K562 (cell line): ENCODE results near the gene AGO1. TPM values are rescaled to one million over a fixed set of nuclear protein-coding genes. Genes with fewer than 3 reads are reported as not detected.

ENCODE experiments used
- CEBPB ChIP-seq: fragments of 450-650 bp; IDR thresholded peaks from 2 replicates; pipeline ENCODE4 v1.6.1; 2016; ENCODE audit warnings: missing genetic modification characterization, missing compliant biosample characterization
- ELF4 ChIP-seq: fragments of 450-650 bp; formaldehyde crosslinking; IDR thresholded peaks from 2 replicates; pipeline ENCODE4 v1.4.0; 2022; ENCODE audit warnings: missing genetic modification characterization
- KLF13 ChIP-seq: fragments of 450-650 bp; IDR thresholded peaks from 2 replicates; pipeline ENCODE4 v1.6.1; 2016; ENCODE audit warnings: missing genetic modification characterization, low read depth, mild to moderate bottlenecking, missing compliant biosample characterization, moderate library complexity, borderline replicate concordance
- MCM3 ChIP-seq: fragments of 450-650 bp; IDR thresholded peaks from 2 replicates; pipeline ENCODE4 v1.6.1; 2016
- MIER1 ChIP-seq: fragments of 450-650 bp; IDR thresholded peaks from 2 replicates; pipeline ENCODE4 v1.6.1; 2016; ENCODE audit warnings: antibody characterized with exemption, mild to moderate bottlenecking, low read depth
- MTA1 ChIP-seq: fragments of 450-650 bp; IDR thresholded peaks from 2 replicates; pipeline ENCODE4 v1.6.1; 2017; ENCODE audit warnings: borderline replicate concordance
- NFRKB ChIP-seq: fragments of 450-650 bp; IDR thresholded peaks from 2 replicates; pipeline ENCODE4 v1.6.1; 2016; ENCODE audit warnings: low read depth
- SLC30A9 ChIP-seq: fragments of 250-450 bp; sonication (Bioruptor Pico); IDR thresholded peaks from 2 replicates; pipeline ENCODE4 v1.8.0; 2022; ENCODE audit warnings: mild to moderate bottlenecking, moderate library complexity
- SRSF1 ChIP-seq: fragments of 200-400 bp; formaldehyde crosslinking; IDR thresholded peaks from 2 replicates; pipeline ENCODE4 v1.6.1; 2017; ENCODE audit warnings: mild to moderate bottlenecking, low read depth, low read length, moderate library complexity
- TAL1 ChIP-seq: fragments of 450-650 bp; IDR thresholded peaks from 2 replicates; pipeline ENCODE4 v1.6.1; 2016; ENCODE audit warnings: mild to moderate bottlenecking
- ZC3H11A ChIP-seq: IDR thresholded peaks from 2 replicates; pipeline ENCODE4 v1.6.1; 2012; ENCODE audit warnings: low read depth, low read length, improper control_type of control experiment
- ZNF121 ChIP-seq: sonication (generic); formaldehyde crosslinking; conservative IDR thresholded peaks from 2 replicates; pipeline ENCODE4 v1.8.0; 2022; ENCODE audit warnings: missing genetic modification reagents
- ZSCAN32 ChIP-seq: fragments of 450-650 bp; formaldehyde crosslinking; IDR thresholded peaks from 2 replicates; pipeline ENCODE4 v1.4.0; 2020; ENCODE audit warnings: mild to moderate bottlenecking, moderate library complexity
- polyA plus RNA-seq, 8 experiments: library from polyadenylated mRNA; depleted of rRNA in 4 of 8; stranded (reverse) in 5 of 8; unstranded in 3 of 8; fragments of >200 nt; fragmentation: Nextera tagmentation in 2 of 8; fragmentation: Illumina TruSeq in 1 of 8; extraction: Ambion mirVana in 2 of 8; extraction: Trizol in 1 of 8; gene quantifications; 2 replicates each; pipeline versions ENCODE4 v1.2.1 to v1.2.3, GENCODE V29; 2011 to 2014; ENCODE audit warnings: inconsistent platforms in 1 of 8, missing spikeins in 1 of 8
- total RNA-seq, 7 experiments: library from RNA; depleted of rRNA in 6 of 7; stranded (reverse); fragments of >200 nt in 6 of 7; fragmentation: Illumina TruSeq in 2 of 7; extraction: Trizol in 2 of 7; gene quantifications; 2 replicates each; pipeline versions ENCODE4 v1.2.1 to v1.2.3, GENCODE V29; 2011 to 2021; ENCODE audit warnings: low replicate concordance in 1 of 7
- TF ChIP-seq, protein P1 (sequence below): fragments of 450-650 bp; formaldehyde crosslinking; IDR thresholded peaks from 2 replicates; pipeline ENCODE4 v1.4.0; 2020; ENCODE audit warnings: mild to moderate bottlenecking, moderate library complexity
- TF ChIP-seq, protein P2 (sequence below): sonication (generic); formaldehyde crosslinking; IDR thresholded peaks from 2 replicates; pipeline ENCODE4 v1.8.0; 2022; ENCODE audit warnings: mild to moderate bottlenecking, missing genetic modification reagents, borderline replicate concordance
- TF ChIP-seq, protein P3 (sequence below): fragments of 250-450 bp; sonication (Bioruptor Pico); IDR thresholded peaks from 2 replicates; pipeline ENCODE4 v1.8.0; 2022; ENCODE audit warnings: inconsistent platforms, mild to moderate bottlenecking, moderate library complexity, borderline replicate concordance
- TF ChIP-seq, protein P4 (sequence below): fragments of 250-450 bp; sonication (Bioruptor Pico); IDR thresholded peaks from 2 replicates; pipeline ENCODE4 v1.5.0; 2021
- TF ChIP-seq, protein P5 (sequence below): fragments of 250-450 bp; sonication (Bioruptor Pico); IDR thresholded peaks from 2 replicates; pipeline ENCODE4 v1.5.0; 2021; ENCODE audit warnings: mild to moderate bottlenecking, borderline replicate concordance
- TF ChIP-seq, protein P6 (sequence below): fragments of 250-450 bp; sonication (Bioruptor Pico); IDR thresholded peaks from 2 replicates; pipeline ENCODE4 v1.5.0; 2020; ENCODE audit warnings: mild to moderate bottlenecking, borderline replicate concordance

AGO1 gene
- total and polyA plus RNA-seq, 9 of the 15 experiments (the other 6 are each of a cell fraction or from before 2014, with no cell fraction given), result 7.3 to 64.2 (median 26.0) TPM

DNA sequence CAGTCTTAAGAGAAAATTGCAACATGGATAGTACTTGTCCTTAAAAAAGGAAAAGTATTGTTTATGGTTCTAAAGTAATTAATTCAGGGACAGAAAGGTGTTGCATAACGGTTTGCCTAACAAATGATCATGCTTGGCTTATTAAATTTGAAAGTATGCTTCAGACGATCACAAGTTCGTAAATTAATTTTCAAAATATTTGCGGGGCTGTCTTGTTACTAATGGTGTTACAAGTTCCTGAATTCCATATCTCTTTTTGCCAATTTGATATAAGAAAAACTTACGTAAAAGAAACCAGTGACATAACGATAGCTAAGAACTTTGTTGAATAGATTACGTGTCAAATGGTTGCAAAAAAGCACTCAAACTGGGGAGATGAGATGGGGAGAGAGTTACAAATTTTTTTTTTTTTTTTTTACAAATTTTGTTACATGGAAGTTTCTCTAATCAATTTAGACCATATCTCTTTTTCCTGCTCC is 49.2 kb downstream of the AGO1 start (continued):
- no peak for TF ChIP-seq ELF4 (CRISPR knock-in tag)
- TF ChIP-seq, protein P1, sequence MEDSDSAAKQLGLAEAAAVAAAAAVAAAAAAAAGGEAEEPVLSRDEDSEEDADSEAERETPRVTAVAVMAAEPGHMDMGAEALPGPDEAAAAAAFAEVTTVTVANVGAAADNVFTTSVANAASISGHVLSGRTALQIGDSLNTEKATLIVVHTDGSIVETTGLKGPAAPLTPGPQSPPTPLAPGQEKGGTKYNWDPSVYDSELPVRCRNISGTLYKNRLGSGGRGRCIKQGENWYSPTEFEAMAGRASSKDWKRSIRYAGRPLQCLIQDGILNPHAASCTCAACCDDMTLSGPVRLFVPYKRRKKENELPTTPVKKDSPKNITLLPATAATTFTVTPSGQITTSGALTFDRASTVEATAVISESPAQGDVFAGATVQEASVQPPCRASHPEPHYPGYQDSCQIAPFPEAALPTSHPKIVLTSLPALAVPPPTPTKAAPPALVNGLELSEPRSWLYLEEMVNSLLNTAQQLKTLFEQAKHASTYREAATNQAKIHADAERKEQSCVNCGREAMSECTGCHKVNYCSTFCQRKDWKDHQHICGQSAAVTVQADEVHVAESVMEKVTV (CRISPR knock-in tag), result no peak
- TF ChIP-seq, protein P2, sequence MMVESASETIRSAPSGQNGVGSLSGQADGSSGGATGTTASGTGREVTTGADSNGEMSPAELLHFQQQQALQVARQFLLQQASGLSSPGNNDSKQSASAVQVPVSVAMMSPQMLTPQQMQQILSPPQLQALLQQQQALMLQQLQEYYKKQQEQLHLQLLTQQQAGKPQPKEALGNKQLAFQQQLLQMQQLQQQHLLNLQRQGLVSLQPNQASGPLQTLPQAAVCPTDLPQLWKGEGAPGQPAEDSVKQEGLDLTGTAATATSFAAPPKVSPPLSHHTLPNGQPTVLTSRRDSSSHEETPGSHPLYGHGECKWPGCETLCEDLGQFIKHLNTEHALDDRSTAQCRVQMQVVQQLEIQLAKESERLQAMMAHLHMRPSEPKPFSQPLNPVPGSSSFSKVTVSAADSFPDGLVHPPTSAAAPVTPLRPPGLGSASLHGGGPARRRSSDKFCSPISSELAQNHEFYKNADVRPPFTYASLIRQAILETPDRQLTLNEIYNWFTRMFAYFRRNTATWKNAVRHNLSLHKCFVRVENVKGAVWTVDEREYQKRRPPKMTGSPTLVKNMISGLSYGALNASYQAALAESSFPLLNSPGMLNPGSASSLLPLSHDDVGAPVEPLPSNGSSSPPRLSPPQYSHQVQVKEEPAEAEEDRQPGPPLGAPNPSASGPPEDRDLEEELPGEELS (CRISPR knock-in tag), result no peak
- TF ChIP-seq SRSF1, result no peak
- TF ChIP-seq, protein P3, sequence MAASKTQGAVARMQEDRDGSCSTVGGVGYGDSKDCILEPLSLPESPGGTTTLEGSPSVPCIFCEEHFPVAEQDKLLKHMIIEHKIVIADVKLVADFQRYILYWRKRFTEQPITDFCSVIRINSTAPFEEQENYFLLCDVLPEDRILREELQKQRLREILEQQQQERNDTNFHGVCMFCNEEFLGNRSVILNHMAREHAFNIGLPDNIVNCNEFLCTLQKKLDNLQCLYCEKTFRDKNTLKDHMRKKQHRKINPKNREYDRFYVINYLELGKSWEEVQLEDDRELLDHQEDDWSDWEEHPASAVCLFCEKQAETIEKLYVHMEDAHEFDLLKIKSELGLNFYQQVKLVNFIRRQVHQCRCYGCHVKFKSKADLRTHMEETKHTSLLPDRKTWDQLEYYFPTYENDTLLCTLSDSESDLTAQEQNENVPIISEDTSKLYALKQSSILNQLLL, result no peak
- TF ChIP-seq, protein P4, sequence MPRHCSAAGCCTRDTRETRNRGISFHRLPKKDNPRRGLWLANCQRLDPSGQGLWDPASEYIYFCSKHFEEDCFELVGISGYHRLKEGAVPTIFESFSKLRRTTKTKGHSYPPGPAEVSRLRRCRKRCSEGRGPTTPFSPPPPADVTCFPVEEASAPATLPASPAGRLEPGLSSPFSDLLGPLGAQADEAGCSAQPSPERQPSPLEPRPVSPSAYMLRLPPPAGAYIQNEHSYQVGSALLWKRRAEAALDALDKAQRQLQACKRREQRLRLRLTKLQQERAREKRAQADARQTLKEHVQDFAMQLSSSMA, result no peak
- TF ChIP-seq MCM3, result no peak
- TF ChIP-seq SLC30A9 (CRISPR knock-in tag), result no peak
- 0 out of 2 replicates have a peak, but pooled peaks have one; percentile 8 for TF ChIP-seq MTA1
- TF ChIP-seq, protein P5, sequence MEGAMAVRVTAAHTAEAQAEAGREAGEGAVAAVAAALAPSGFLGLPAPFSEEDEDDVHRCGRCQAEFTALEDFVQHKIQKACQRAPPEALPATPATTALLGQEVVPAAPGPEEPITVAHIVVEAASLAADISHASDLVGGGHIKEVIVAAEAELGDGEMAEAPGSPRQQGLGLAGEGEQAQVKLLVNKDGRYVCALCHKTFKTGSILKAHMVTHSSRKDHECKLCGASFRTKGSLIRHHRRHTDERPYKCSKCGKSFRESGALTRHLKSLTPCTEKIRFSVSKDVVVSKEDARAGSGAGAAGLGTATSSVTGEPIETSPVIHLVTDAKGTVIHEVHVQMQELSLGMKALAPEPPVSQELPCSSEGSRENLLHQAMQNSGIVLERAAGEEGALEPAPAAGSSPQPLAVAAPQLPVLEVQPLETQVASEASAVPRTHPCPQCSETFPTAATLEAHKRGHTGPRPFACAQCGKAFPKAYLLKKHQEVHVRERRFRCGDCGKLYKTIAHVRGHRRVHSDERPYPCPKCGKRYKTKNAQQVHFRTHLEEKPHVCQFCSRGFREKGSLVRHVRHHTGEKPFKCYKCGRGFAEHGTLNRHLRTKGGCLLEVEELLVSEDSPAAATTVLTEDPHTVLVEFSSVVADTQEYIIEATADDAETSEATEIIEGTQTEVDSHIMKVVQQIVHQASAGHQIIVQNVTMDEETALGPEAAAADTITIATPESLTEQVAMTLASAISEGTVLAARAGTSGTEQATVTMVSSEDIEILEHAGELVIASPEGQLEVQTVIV (CRISPR knock-in tag), result no peak
- TF ChIP-seq ZSCAN32, result no peak
- TF ChIP-seq MIER1, result 0 out of 2 replicates have a peak, but pooled peaks have one; percentile 30
- peak; percentile 82 for TF ChIP-seq CEBPB (tag)
- 0 out of 2 replicates have a peak, but pooled peaks have one; percentile 16 for TF ChIP-seq NFRKB
- TF ChIP-seq TAL1, result no peak
- TF ChIP-seq ZNF121 (CRISPR knock-in tag), result no peak
- TF ChIP-seq KLF13 (tag), result no peak
- TF ChIP-seq ZC3H11A, result no peak
- TF ChIP-seq, protein P6, sequence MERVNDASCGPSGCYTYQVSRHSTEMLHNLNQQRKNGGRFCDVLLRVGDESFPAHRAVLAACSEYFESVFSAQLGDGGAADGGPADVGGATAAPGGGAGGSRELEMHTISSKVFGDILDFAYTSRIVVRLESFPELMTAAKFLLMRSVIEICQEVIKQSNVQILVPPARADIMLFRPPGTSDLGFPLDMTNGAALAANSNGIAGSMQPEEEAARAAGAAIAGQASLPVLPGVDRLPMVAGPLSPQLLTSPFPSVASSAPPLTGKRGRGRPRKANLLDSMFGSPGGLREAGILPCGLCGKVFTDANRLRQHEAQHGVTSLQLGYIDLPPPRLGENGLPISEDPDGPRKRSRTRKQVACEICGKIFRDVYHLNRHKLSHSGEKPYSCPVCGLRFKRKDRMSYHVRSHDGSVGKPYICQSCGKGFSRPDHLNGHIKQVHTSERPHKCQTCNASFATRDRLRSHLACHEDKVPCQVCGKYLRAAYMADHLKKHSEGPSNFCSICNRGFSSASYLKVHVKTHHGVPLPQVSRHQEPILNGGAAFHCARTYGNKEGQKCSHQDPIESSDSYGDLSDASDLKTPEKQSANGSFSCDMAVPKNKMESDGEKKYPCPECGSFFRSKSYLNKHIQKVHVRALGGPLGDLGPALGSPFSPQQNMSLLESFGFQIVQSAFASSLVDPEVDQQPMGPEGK (CRISPR knock-in tag), result no peak
